Endothelial cell of umbilical vein (primary cell): ENCODE measurements around the gene UBE2S. TPM values are rescaled to one million over a fixed set of nuclear protein-coding genes. Genes with fewer than 3 reads are reported as not detected.

ENCODE experiments used
- BruUV-seq: library from RNA; stranded (reverse); fragments of 400-500 nt; replicated peaks from 2 replicates; lab custom pipeline; 2021; lab: Mats Ljungman, UMichigan
- CTCF ChIA-PET: fragments of 300-600, 350-600 bp; sonication (Branson Sonifier 250); formaldehyde crosslinking; loops from one replicate; lab custom pipeline; 2021; ENCODE audit warnings: antibody characterized with exemption, inconsistent platforms; lab: Charles Lee
- POLR2A ChIA-PET: fragments of 300-600, 350-600 bp; sonication (Branson Sonifier 250); formaldehyde crosslinking; loops from one replicate; lab custom pipeline; 2021; ENCODE audit warnings: antibody characterized with exemption, inconsistent platforms; lab: Charles Lee
- DNase-seq: peaks from one replicate; pipeline ENCODE4 v3.0.0-alpha.2; 2011; ENCODE audit warnings: low read depth, low spot score
- FAIRE-seq: peaks from 2 replicates; lab custom pipeline; 2011; peaks lifted over from hg19 to GRCh38; lab: Jason Lieb, UNC
- H2AFZ ChIP-seq: 2 replicates; pipeline ENCODE4 v1.6.0; 2012; ENCODE audit warnings: low read depth, low read length, control low read depth, inconsistent platforms
- H3K27ac ChIP-seq: 2 replicates; pipeline ENCODE4 v1.5.1; 2011; ENCODE audit warnings: low read depth, mild to moderate bottlenecking, control low read depth, low read length, moderate library complexity; ENCODE audit not compliant: insufficient read depth
- H3K27me3 ChIP-seq, 2 experiments: 2 replicates each; pipeline versions ENCODE4 v1.6.0 to v1.6.1; 2011; ENCODE audit warnings: low read length in 2 of 2, mixed read lengths in 1 of 2; ENCODE audit not compliant: control insufficient read depth in 2 of 2, insufficient read depth in 2 of 2
- H3K36me3 ChIP-seq, 2 experiments: 2 replicates in 1 of 2; 3 replicates in 1 of 2; pipeline ENCODE4 v1.5.1; 2011; ENCODE audit warnings: low read length in 2 of 2, mild to moderate bottlenecking in 1 of 2, moderate library complexity in 1 of 2; ENCODE audit not compliant: control insufficient read depth in 2 of 2, insufficient read depth in 2 of 2; ENCODE audit errors: extremely low read depth in 1 of 2
- H3K4me1 ChIP-seq: 3 replicates; pipeline ENCODE4 v1.5.1; 2011; ENCODE audit warnings: mild to moderate bottlenecking, low read length; ENCODE audit not compliant: control insufficient read depth, insufficient read depth; ENCODE audit errors: extremely low read depth
- H3K4me2 ChIP-seq: 2 replicates; pipeline ENCODE4 v1.6.1; 2011; ENCODE audit warnings: low read length, control low read depth, mixed read lengths; ENCODE audit not compliant: insufficient read depth
- H3K4me3 ChIP-seq, 3 experiments: fragments of 200-600 bp in 1 of 3; sonication (generic), shearing (Covaris generic) in 1 of 3; replicated peaks in 1 of 3; 2 replicates each; pipeline ENCODE4 v1.5.1; 2011 to 2016; ENCODE audit warnings: control low read depth in 3 of 3, low read length in 3 of 3, mild to moderate bottlenecking in 2 of 3, inconsistent platforms in 1 of 3, low read depth in 1 of 3, moderate library complexity in 1 of 3; ENCODE audit not compliant: insufficient read depth in 1 of 3
- H3K79me2 ChIP-seq: 2 replicates; pipeline ENCODE4 v1.6.0; 2012; ENCODE audit warnings: low read length, inconsistent platforms; ENCODE audit not compliant: control insufficient read depth, insufficient read depth
- H3K9ac ChIP-seq: replicated peaks from 2 replicates; pipeline ENCODE3; 2011; ENCODE audit warnings: low read length, control low read depth; ENCODE audit not compliant: insufficient read depth; ENCODE audit errors: extremely low read depth
- H3K9me1 ChIP-seq: replicated peaks from 3 replicates; pipeline ENCODE4 v1.6.0; 2011; ENCODE audit warnings: mild to moderate bottlenecking, low read length; ENCODE audit not compliant: control insufficient read depth, insufficient read depth; ENCODE audit errors: extremely low read depth
- H3K9me3 ChIP-seq: replicated peaks from 2 replicates; pipeline ENCODE4 v1.5.1; 2012; ENCODE audit warnings: low read length, inconsistent platforms; ENCODE audit not compliant: control insufficient read depth, insufficient read depth
- H4K20me1 ChIP-seq: replicated peaks from 2 replicates; pipeline ENCODE3; 2011; ENCODE audit warnings: mild to moderate bottlenecking, low read length; ENCODE audit not compliant: control insufficient read depth, insufficient read depth; ENCODE audit errors: extremely low read depth
- CTCF ChIP-seq, 2 donors: IDR thresholded peaks; 1 replicate in 1 of 2; 2 replicates in 1 of 2; pipeline ENCODE4 v1.5.1; 2011; ENCODE audit warnings: low read length in 2 of 2, mild to moderate bottlenecking in 2 of 2, moderate library complexity in 2 of 2, control low read depth in 1 of 2, inconsistent platforms in 1 of 2, low read depth in 1 of 2; ENCODE audit not compliant: insufficient read depth in 1 of 2; ENCODE audit errors: extremely low read depth in 1 of 2
- EZH2 ChIP-seq: IDR thresholded peaks from 2 replicates; pipeline ENCODE4 v1.6.1; 2012; ENCODE audit warnings: borderline replicate concordance, low read depth, mild to moderate bottlenecking, moderate library complexity, low read length, inconsistent platforms; ENCODE audit not compliant: severe bottlenecking
- FOS ChIP-seq: IDR thresholded peaks from 2 replicates; pipeline ENCODE4 v1.6.1; 2011; ENCODE audit warnings: mild to moderate bottlenecking, low read length, moderate library complexity, borderline replicate concordance; ENCODE audit not compliant: insufficient read depth
- GATA2 ChIP-seq: IDR thresholded peaks from 2 replicates; pipeline ENCODE4 v1.7.0; 2011; ENCODE audit warnings: low read depth, mild to moderate bottlenecking, moderate library complexity, mixed read lengths, low read length; ENCODE audit not compliant: insufficient read length, insufficient read depth
- JUN ChIP-seq: IDR thresholded peaks from 2 replicates; pipeline ENCODE4 v1.6.1; 2011; ENCODE audit warnings: borderline replicate concordance, low read depth; ENCODE audit not compliant: insufficient read length, insufficient read depth
- MAX ChIP-seq: IDR thresholded peaks from 2 replicates; pipeline ENCODE4 v1.6.1; 2011; ENCODE audit not compliant: insufficient read depth, insufficient read length
- MYC ChIP-seq: IDR thresholded peaks from one replicate; pipeline ENCODE4 v1.6.1; 2011; ENCODE audit warnings: mild to moderate bottlenecking, low read depth, low read length
- POLR2A ChIP-seq: IDR thresholded peaks from 2 replicates; pipeline ENCODE4 v1.6.1; 2012; ENCODE audit warnings: low read depth, mild to moderate bottlenecking, control low read depth, low read length
- POLR2AphosphoS5 ChIP-seq: IDR thresholded peaks from 2 replicates; pipeline ENCODE4 v1.6.1; 2012; ENCODE audit warnings: low read depth, mild to moderate bottlenecking, control low read depth, low read length, moderate library complexity; ENCODE audit not compliant: insufficient read depth
- dilution Hi-C: fragments of 300-500 bp; cut with MboI; formaldehyde crosslinking; loops from one replicate; pipeline ENCODE4 v1.15.0; 2019; ENCODE audit warnings: low sequenced_read_pairs; ENCODE audit not compliant: extremely low pct_ligation_motif_present
- intact Hi-C: fragments of 100-400 bp; cut with micrococcal nuclease; formaldehyde crosslinking; loops from one replicate; pipeline ENCODE4 v1.10.0; 2022
- polyA plus RNA-seq, 4 experiments: library from polyadenylated mRNA; depleted of rRNA in 3 of 4; stranded (reverse) in 3 of 4; unstranded in 1 of 4; fragments of >200 nt; gene quantifications; 2 replicates each; pipeline versions ENCODE4 v1.2.1 to v1.2.3, GENCODE V29; 2011 to 2012; ENCODE audit warnings: missing spikeins in 1 of 4
- total RNA-seq: library from RNA; stranded (reverse); gene quantifications from 2 replicates; pipeline ENCODE4 v1.2.3, GENCODE V29; 2021

The UBE2S gene
- total and polyA plus RNA-seq, 2 donors (not counting 3 experiments of a cell fraction or from before 2014, with no cell fraction given), result 183 to 257 TPM

- intact Hi-C loops (no loop called here), dilution Hi-C loops (no loop called here)
- Histone ChIP-seq H3K9ac (no peak overlapping the region), H3K4me2 (no peak overlapping the region), H2AFZ (no peak overlapping the region), H4K20me1 (no peaks in the 10 kb centered on the region), H3K4me1 (peaks cover 3% of the 10 kb centered on the region), H3K27me3 (peaks cover 22 to 32% of the 10 kb centered on the region in 2 experiments), H3K4me3 (no peak overlapping the region), H3K9me3 (no peaks in the 10 kb centered on the region), H3K9me1 (no peaks in the 10 kb centered on the region), H3K27ac (no peak overlapping the region), H3K79me2 (no peaks in the 10 kb centered on the region), H3K36me3 (no peaks in the 10 kb centered on the region)
- POLR2A ChIA-PET, result no interaction called here
- FAIRE-seq (no peak), DNase-seq (no peak)
- TF ChIP-seq GATA2, result no peak
- TF ChIP-seq JUN, result no peak
- TF ChIP-seq MAX, result no peak
- no peak for TF ChIP-seq POLR2A
- no peak for TF ChIP-seq CTCF (IDR thresholded peaks at IDR 0.05; ENCODE audit: extremely low read depth in 1 of 2, insufficient read depth in 1 of 2, low read depth in 1 of 2, low read length in 2 of 2)
- TF ChIP-seq FOS, result no peak
- TF ChIP-seq MYC, result no peak
- no peak for TF ChIP-seq POLR2AphosphoS5
- no peak for TF ChIP-seq EZH2
- BruUV-seq, result no TSS peak
- CTCF ChIA-PET, result interaction anchor here (0.7 to 1.1 kb wide), 2 partner anchors 9 kb away, joined by 3 read pairs; no protein-coding TSS in a partner anchor
Measured at GRCh38 chr19:55373993-55374757, 33.4 kb downstream of the UBE2S start.
